WI38 (cell line): ENCODE data around the gene LTC4S.

Experiments used
- H3K4me3 ChIP-seq: 2 replicates; pipeline ENCODE4 v1.5.1; 2011; ENCODE audit warnings: low read depth, mild to moderate bottlenecking, control low read depth, low read length
- CTCF ChIP-seq: IDR thresholded peaks from 2 replicates; pipeline ENCODE4 v1.5.1; 2012; ENCODE audit warnings: low read depth, mild to moderate bottlenecking, control low read depth, low read length

Gene LTC4S

DNA sequence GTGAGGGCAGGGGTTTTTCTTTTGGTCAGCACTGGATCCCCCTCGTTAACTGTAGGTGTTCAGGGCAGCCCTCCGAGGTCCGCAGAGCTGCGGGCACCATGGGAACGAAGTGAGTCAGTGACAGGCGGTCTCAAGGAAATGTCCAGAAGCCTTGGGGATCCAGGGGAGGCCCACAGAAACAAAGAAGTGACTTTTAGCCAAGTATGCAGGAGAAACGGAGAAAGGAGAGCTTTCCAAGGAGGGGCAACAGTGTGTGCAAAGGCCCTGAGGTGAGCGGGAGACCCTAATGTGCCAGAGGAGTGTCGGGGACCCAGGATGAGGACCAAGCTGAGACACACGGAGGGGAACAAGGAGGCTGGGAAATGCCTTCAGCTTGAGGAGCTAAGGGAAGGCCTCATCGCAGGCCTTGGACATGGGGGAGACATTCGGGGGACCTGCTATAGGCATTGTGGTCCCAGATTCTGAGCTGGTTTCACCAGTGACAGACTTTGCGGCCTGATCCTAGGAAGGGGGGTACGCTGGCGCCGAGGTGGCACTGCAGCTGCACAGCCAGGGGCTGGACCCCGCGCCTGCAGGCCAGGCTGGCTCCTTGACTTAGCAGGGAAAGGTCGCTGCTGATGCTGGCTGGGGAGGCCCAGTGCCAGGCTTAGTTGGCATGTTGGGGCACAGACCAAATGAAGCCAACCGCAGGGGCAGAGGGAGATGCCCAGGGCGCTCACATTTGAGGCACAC is 3.3 kb downstream of the LTC4S start:
- H3K4me3 ChIP-seq: peak overlapping the region; percentile 57; the same call in 1 of the 2 replicates
- no peak for TF ChIP-seq CTCF

GRCh38 chr5:179797741-179798140 is 4.0 kb downstream of the LTC4S start:
- no peak overlapping the region for H3K4me3 ChIP-seq
- TF ChIP-seq CTCF: no peak

GRCh38 chr5:179798144-179798770 is 4.5 kb downstream of the LTC4S start:
- no peak for TF ChIP-seq CTCF
- no peak overlapping the region for H3K4me3 ChIP-seq

DNA sequence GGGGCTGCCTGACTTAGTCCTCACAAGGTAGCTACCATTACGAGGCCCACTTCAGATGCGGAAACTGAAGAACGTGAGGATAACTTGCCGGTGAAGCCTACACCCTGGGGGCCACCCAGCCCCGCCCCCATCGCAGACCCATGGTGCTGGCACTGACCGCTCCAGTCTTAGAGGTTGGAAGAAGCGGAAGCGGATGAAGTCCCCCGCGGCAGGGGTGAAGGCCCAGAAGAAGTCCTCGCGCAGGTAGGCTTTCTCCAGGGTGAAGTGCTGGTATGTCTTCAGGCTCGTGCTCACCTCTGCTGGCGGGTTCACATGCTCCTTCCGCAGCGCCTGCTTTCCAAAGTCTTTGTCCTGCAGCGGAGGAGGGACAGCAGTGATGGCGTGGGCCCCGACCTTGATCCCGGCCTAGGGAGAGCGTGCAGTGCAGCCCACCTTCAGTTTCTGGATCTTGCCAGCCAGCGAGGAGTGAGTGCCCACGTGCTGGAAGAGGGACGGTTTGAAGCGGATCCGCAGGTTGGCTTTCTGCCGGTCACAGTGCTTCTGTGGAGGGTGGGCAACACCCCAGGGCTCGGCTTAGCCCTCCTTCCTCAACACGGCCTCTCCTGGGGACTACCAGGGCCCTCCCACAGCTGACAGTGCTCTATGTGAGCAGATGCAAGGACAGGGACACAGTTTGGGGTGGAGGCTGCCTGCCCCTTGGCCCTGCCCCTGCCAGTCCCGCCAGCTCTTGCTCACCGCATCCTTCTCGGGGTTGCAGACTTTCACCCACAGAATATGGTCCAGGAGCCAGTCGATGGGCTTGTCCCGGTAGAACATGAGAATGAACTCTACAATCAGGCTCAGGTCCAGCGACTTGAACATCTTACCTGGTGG is 5.2 kb downstream of the LTC4S start:
- H3K4me3 ChIP-seq: no peak overlapping the region
- no peak for TF ChIP-seq CTCF

DNA sequence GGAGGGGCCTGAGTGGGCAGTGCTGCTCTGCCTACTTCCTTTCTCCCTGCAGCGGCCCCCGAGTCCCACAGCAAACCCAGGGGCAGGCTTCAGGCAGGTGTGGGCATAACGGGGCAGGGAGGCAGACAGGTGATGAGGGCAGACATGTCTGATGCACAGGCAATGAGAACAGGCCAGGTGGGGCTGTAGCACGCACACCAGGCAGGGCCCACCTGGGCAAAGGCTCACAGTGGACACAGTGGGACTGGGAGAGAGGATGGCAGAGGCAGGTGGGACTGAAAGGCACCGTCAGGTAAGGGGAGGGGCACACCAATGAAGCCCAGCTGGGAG is 5.8 kb downstream of the LTC4S start:
- no peak overlapping the region for H3K4me3 ChIP-seq
- TF ChIP-seq CTCF: no peak

GRCh38 chr5:179800071-179800695 is 6.4 kb downstream of the LTC4S start:
- H3K4me3 ChIP-seq: no peak overlapping the region
- no peak for TF ChIP-seq CTCF
